Kidney glomerular epithelial cell (primary cell): ENCODE results near the gene POTEB.
"Not testable (repeated sequence)": the region's sequence is repeated elsewhere in the genome, so short reads cannot be mapped to it uniquely, and the experiment has no call there.

Source experiments
- DNase-seq: peaks from one replicate; lab custom pipeline; 2025; lab: John Stamatoyannopoulos, UW

The POTEB gene

DNA sequence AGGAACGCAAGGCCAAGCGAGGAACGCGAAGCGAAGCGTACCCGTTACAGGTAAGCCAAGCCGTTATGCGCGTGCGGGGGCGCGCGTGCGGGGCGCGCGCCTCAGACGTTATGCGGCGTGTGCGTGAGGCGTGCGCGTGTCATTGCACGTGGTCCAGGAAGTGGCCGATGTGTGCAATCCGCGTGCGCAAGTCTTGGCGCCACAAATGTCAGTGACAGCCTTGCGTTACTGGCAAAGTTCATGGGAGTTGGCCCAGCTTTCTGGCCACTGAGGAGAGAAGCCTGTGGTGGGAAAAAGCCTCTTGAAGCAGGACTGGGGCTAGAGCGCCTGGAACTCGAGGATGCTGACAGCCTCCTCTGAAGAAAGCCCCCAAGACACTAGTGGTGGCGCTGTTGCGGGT is at the start of gene POTEB:
POTEB (minus strand) TSS at position 101 of the 400 bp plus-strand sequence. CDS start 489 bp downstream, outside the sequence.
- DNase-seq: not testable (repeated sequence)

DNA sequence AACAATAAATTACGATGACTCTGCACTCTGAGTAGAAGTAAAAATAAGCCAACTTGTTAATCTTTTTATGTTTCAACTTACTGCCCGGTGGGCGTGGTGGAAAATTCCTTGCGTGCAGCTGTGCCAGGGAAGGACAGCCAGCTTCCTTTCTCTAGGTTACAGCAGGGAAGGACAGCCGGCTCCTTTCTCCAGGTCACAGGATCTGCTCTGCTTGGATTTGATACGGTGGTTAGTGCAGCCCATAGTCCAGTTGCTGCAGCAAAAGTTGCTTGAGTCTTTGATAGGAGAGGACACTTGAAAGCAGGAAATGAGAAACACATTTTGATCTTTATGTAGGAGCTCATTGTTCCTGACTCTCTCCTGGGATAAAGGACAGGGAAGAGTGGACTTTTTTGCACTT is 13.4 kb upstream of the POTEB start:
- not testable (repeated sequence) for DNase-seq

DNA sequence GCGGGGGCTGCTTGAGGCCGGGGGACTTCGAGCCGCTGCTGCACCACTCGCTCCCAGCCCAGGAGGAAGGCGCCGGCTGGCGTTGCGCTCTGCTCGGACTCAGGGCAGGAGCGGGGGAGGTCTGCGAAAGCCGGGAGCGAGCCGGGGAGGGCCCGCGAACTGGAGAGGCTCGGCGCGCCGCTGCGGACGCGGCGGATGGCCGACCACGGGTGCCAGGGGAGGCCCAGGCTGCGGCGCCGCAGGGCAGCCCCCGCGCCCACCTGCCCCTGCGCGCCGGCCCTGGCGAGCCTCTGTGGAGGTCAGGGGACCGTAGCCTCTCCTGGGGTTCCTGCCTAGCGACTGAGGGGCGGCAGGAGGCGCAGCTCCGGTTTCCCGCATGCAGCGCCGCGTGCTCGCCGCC is 12.0 kb upstream of the POTEB start:
- DNase-seq: not testable (repeated sequence)

DNA sequence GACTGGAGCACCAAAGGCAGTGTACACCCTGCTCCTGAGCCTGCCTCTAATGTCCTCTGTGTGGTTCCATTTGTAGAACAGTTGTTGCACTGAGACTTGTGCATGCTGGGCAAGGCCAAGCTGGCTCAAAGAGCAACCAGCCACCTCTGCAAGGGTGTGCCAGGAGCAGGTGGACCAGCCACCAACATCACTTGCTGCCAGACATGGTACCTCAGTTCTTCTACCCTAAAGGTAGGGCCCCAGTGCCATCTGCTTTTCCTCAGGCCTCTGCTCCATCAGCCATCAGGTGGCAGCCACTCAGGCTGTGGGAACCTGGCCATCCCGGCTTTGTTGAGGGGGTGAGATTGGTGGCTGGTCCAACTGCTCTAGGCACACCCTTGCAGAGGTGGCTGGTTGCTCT is 38.7 kb downstream of the POTEB start:
- not testable (repeated sequence) for DNase-seq
